ENCODE results near the gene AVPR2. TPM values are rescaled to one million over a fixed set of nuclear protein-coding genes. Genes with fewer than 3 reads are reported as not detected.

Gene AVPR2
- total and polyA plus RNA-seq, 9 of the 15 experiments (the other 6 are each of a cell fraction or from before 2014, with no cell fraction given) = not detected

DNA sequence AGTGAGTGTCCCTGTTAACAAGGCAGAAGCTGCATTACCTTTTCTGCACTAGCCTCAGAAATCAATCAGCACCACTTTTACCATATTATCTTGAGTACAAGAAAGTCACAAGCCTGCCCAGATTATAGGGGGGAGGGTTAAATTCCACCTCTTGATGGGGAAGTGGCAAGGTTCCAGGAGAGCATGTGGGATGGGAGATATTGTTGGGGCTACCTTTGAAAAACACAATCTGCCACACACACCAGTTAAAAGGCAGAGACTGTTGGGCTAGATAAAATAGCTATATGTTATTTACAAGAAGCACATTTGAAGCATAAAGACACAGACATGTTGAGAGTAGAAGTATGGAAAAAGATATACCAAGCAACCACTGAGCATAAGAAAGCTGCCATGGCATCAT, 6.6 kb upstream of the AVPR2 start (continued):
- TF ChIP-seq TOE1 (IDR thresholded peaks at IDR 0.05; ENCODE audit: borderline replicate concordance) = peak; percentile 73; the same call in 1 of the 2 replicates
- TF ChIP-seq TOE1 (CRISPR knock-in tag; IDR thresholded peaks at IDR 0.05; ENCODE audit: borderline replicate concordance, low read depth) = no peak
- no peak for TF ChIP-seq MECOM (CRISPR knock-in tag; IDR thresholded peaks at IDR 0.05)
- TF ChIP-seq, protein P1, sequence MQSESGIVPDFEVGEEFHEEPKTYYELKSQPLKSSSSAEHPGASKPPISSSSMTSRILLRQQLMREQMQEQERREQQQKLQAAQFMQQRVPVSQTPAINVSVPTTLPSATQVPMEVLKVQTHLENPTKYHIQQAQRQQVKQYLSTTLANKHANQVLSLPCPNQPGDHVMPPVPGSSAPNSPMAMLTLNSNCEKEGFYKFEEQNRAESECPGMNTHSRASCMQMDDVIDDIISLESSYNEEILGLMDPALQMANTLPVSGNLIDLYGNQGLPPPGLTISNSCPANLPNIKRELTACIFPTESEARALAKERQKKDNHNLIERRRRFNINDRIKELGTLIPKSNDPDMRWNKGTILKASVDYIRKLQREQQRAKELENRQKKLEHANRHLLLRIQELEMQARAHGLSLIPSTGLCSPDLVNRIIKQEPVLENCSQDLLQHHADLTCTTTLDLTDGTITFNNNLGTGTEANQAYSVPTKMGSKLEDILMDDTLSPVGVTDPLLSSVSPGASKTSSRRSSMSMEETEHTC (IDR thresholded peaks at IDR 0.05) = peak; percentile 95
- no peak for TF ChIP-seq DACH1 (IDR thresholded peaks at IDR 0.05; ENCODE audit: partially characterized antibody)
- no peak; the same call in 1 of the 2 replicates for TF ChIP-seq MYBL2 (IDR thresholded peaks at IDR 0.05; ENCODE audit: low read depth)
- TF ChIP-seq MYBL2 (CRISPR knock-in tag; IDR thresholded peaks at IDR 0.05; ENCODE audit: borderline replicate concordance) = no peak
- no peak for TF ChIP-seq ZBTB5 (IDR thresholded peaks at IDR 0.05)
- no peak for TF ChIP-seq SRSF1 (IDR thresholded peaks at IDR 0.05; ENCODE audit: low read depth, low read length)
- TF ChIP-seq ASH1L (IDR thresholded peaks at IDR 0.05; ENCODE audit: borderline replicate concordance, low read depth, partially characterized antibody) = no peak
- peak; percentile 67 for TF ChIP-seq FOXJ2 (tag; IDR thresholded peaks at IDR 0.05)
- TF ChIP-seq HDAC3 (IDR thresholded peaks at IDR 0.05; ENCODE audit: borderline replicate concordance, partially characterized antibody) = peak; percentile 97
- TF ChIP-seq ETV6 (IDR thresholded peaks at IDR 0.05; ENCODE audit: borderline replicate concordance in 1 of 2, low read depth in 2 of 2, low read length in 1 of 2) = peak in 1 of 2 experiments; percentile 86; a peak in 1 of 4 replicates
- TF ChIP-seq ETV6 (CRISPR knock-in tag; IDR thresholded peaks at IDR 0.05; ENCODE audit: borderline replicate concordance) = no peak
- TF ChIP-seq ZNF512 (tag; IDR thresholded peaks at IDR 0.05) = no peak
- no peak for TF ChIP-seq ZNF655 (CRISPR knock-in tag; IDR thresholded peaks at IDR 0.05)
- TF ChIP-seq ZNF76 (CRISPR knock-in tag; IDR thresholded peaks at IDR 0.05; ENCODE audit: borderline replicate concordance) = no peak
- no peak for TF ChIP-seq PHTF2 (CRISPR knock-in tag; IDR thresholded peaks at IDR 0.05)
- TF ChIP-seq ZNF282 (CRISPR knock-in tag; IDR thresholded peaks at IDR 0.05) = no peak
- no peak for TF ChIP-seq XRCC4 (IDR thresholded peaks at IDR 0.05; ENCODE audit: extremely low read depth, insufficient read depth, insufficient read length)
- TF ChIP-seq, protein P2, sequence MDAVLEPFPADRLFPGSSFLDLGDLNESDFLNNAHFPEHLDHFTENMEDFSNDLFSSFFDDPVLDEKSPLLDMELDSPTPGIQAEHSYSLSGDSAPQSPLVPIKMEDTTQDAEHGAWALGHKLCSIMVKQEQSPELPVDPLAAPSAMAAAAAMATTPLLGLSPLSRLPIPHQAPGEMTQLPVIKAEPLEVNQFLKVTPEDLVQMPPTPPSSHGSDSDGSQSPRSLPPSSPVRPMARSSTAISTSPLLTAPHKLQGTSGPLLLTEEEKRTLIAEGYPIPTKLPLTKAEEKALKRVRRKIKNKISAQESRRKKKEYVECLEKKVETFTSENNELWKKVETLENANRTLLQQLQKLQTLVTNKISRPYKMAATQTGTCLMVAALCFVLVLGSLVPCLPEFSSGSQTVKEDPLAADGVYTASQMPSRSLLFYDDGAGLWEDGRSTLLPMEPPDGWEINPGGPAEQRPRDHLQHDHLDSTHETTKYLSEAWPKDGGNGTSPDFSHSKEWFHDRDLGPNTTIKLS (IDR thresholded peaks at IDR 0.05; ENCODE audit: borderline replicate concordance, low read depth) = 0 out of 2 replicates have a peak, but pooled peaks have one; percentile 36

Data from K562 (cell line).